K562 (cell line): ENCODE data around the gene ZNF106. TPM values are rescaled to one million over a fixed set of nuclear protein-coding genes. Genes with fewer than 3 reads are reported as not detected.
A peak's percentile ranks its signal among the peaks of the same experiment; 100 is the strongest.

Experiments used
- CREB3L1 ChIP-seq: fragments of 450-650 bp; IDR thresholded peaks from 2 replicates; pipeline ENCODE4 v1.6.1; 2014; ENCODE audit warnings: low read depth, mild to moderate bottlenecking, moderate library complexity, borderline replicate concordance
- EP300 ChIP-seq: IDR thresholded peaks from 2 replicates; pipeline ENCODE4 v1.6.1; 2012; ENCODE audit warnings: low read length, improper control_type of control experiment
- GABPA ChIP-seq: fragments of 200-800 bp; sonication (Bioruptor generic); conservative IDR thresholded peaks from 2 replicates; pipeline ENCODE4 v1.6.1; 2016; ENCODE audit warnings: low read depth, missing genetic modification characterization, missing compliant biosample characterization
- MCM5 ChIP-seq: fragments of 450-650 bp; IDR thresholded peaks from 2 replicates; pipeline ENCODE4 v1.6.1; 2016; ENCODE audit warnings: low read depth
- NR2C1 ChIP-seq, 2 experiments: fragments of 450-650 bp; IDR thresholded peaks; 2 replicates each; pipeline ENCODE4 v1.6.1; 2017; ENCODE audit warnings: mild to moderate bottlenecking in 2 of 2, antibody characterized with exemption in 1 of 2, inconsistent platforms in 1 of 2, missing compliant biosample characterization in 1 of 2, missing genetic modification characterization in 1 of 2
- POLR2H ChIP-seq: IDR thresholded peaks from 2 replicates; pipeline ENCODE4 v1.6.1; 2016; ENCODE audit warnings: missing genetic modification characterization, low read depth, mild to moderate bottlenecking, control low read depth, missing compliant biosample characterization, moderate library complexity
- RBM17 ChIP-seq: fragments of 200-400 bp; formaldehyde crosslinking; IDR thresholded peaks from 2 replicates; pipeline ENCODE4 v1.6.1; 2017; ENCODE audit warnings: low read depth, mild to moderate bottlenecking, low read length, borderline replicate concordance
- TCF7 ChIP-seq: sonication (generic); IDR thresholded peaks from 2 replicates; pipeline ENCODE4 v1.6.1; 2016; ENCODE audit warnings: antibody characterized with exemption, borderline replicate concordance
- ZFX ChIP-seq: sonication (generic); formaldehyde crosslinking; IDR thresholded peaks from 2 replicates; pipeline ENCODE4 v1.8.0; 2022; ENCODE audit warnings: mild to moderate bottlenecking, missing genetic modification reagents, moderate library complexity
- ZNF184 ChIP-seq: sonication (generic); formaldehyde crosslinking; IDR thresholded peaks from 2 replicates; pipeline ENCODE4 v1.5.0; 2020; ENCODE audit warnings: missing genetic modification reagents
- ZNF592 ChIP-seq: fragments of 450-650 bp; IDR thresholded peaks from 2 replicates; pipeline ENCODE4 v1.6.1; 2017; ENCODE audit warnings: antibody characterized with exemption, mild to moderate bottlenecking
- polyA plus RNA-seq, 8 experiments: library from polyadenylated mRNA; depleted of rRNA in 4 of 8; stranded (reverse) in 5 of 8; unstranded in 3 of 8; fragments of >200 nt; fragmentation: Nextera tagmentation in 2 of 8; fragmentation: Illumina TruSeq in 1 of 8; extraction: Ambion mirVana in 2 of 8; extraction: Trizol in 1 of 8; gene quantifications; 2 replicates each; pipeline versions ENCODE4 v1.2.1 to v1.2.3, GENCODE V29; 2011 to 2014; ENCODE audit warnings: inconsistent platforms in 1 of 8, missing spikeins in 1 of 8
- total RNA-seq, 7 experiments: library from RNA; depleted of rRNA in 6 of 7; stranded (reverse); fragments of >200 nt in 6 of 7; fragmentation: Illumina TruSeq in 2 of 7; extraction: Trizol in 2 of 7; gene quantifications; 2 replicates each; pipeline versions ENCODE4 v1.2.1 to v1.2.3, GENCODE V29; 2011 to 2021; ENCODE audit warnings: low replicate concordance in 1 of 7
- TF ChIP-seq, protein P1 (sequence below): fragments of 250-450 bp; sonication (Bioruptor Pico); IDR thresholded peaks from 2 replicates; pipeline ENCODE4 v1.4.0; 2020; ENCODE audit warnings: borderline replicate concordance

Gene ZNF106
- total and polyA plus RNA-seq, 9 of the 15 experiments (the other 6 are each of a cell fraction or from before 2014, with no cell fraction given), result 14.4 to 55.3 (median 33.7) TPM

- TF ChIP-seq ZNF592 (0 out of 2 replicates have a peak, but pooled peaks have one; percentile 39), GABPA (tag) (peak; percentile 82), MCM5 (no peak), ZFX (peak; percentile 22; the same call in 1 of the 2 replicates), CREB3L1 (peak; percentile 88; the same call in 1 of the 2 replicates), RBM17 (no peak), NR2C1 (IDR thresholded peaks at IDR 0.05) (no peak), NR2C1 (tag; IDR thresholded peaks at IDR 0.05) (no peak), ZNF184 (CRISPR knock-in tag) (no peak), EP300 (peak; percentile 34; the same call in 1 of the 2 replicates), TCF7 (no peak), POLR2H (tag) (no peak)
- TF ChIP-seq, protein P1, sequence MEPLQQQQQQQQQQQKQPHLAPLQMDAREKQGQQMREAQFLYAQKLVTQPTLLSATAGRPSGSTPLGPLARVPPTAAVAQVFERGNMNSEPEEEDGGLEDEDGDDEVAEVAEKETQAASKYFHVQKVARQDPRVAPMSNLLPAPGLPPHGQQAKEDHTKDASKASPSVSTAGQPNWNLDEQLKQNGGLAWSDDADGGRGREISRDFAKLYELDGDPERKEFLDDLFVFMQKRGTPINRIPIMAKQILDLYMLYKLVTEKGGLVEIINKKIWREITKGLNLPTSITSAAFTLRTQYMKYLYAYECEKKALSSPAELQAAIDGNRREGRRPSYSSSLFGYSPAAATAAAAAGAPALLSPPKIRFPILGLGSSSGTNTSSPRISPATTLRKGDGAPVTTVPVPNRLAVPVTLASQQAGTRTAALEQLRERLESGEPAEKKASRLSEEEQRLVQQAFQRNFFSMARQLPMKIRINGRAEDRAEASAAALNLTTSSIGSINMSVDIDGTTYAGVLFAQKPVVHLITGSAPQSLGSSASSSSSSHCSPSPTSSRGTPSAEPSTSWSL (CRISPR knock-in tag), result no peak
These were observed 4.0 kb upstream of the ZNF106 start (continued) for GRCh38 chr15:42494998-42495360.
